ENCODE measurements around the gene LKAAEAR1.

Gene LKAAEAR1

GRCh38 chr20:64071341-64072332, 12.6 kb downstream of the LKAAEAR1 start:
- DNase-seq (ENCODE audit: low read depth): no peak
- no peak for TF ChIP-seq CTCF (IDR thresholded peaks at IDR 0.05; ENCODE audit: insufficient read depth, low read depth, low read length, missing control alignments)

GRCh38 chr20:64070244-64070993, 13.8 kb downstream of the LKAAEAR1 start:
- DNase-seq (ENCODE audit: low read depth): no peak
- no peak overlapping the region for H3K4me3 ChIP-seq (ENCODE audit: low read length)
- no peak for TF ChIP-seq CTCF (IDR thresholded peaks at IDR 0.05; ENCODE audit: insufficient read depth, low read depth, low read length, missing control alignments)

More at GRCh38 chr20:64071341-64072332, 12.6 kb downstream of the LKAAEAR1 start:
- H3K4me3 ChIP-seq (ENCODE audit: low read length): no peak overlapping the region

GRCh38 chr20:64069614-64070243, 14.5 kb downstream of the LKAAEAR1 start:
- peak; percentile 65 for TF ChIP-seq CTCF (IDR thresholded peaks at IDR 0.05; ENCODE audit: insufficient read depth, low read depth, low read length, missing control alignments)
- DNase-seq (ENCODE audit: low read depth): no peak
- H3K4me3 ChIP-seq (ENCODE audit: low read length): no peak overlapping the region

- DNase-seq (ENCODE audit: low read depth): no peak
- TF ChIP-seq CTCF (IDR thresholded peaks at IDR 0.05; ENCODE audit: insufficient read depth, low read depth, low read length, missing control alignments): no peak
- H3K4me3 ChIP-seq (ENCODE audit: low read length): no peak overlapping the region
Observed at GRCh38 chr20:64069209-64069613, 15.0 kb downstream of the LKAAEAR1 start.

GRCh38 chr20:64068386-64069208, 15.6 kb downstream of the LKAAEAR1 start:
- DNase-seq (ENCODE audit: low read depth): no peak
- H3K4me3 ChIP-seq (ENCODE audit: low read length): no peak overlapping the region
- no peak for TF ChIP-seq CTCF (IDR thresholded peaks at IDR 0.05; ENCODE audit: insufficient read depth, low read depth, low read length, missing control alignments)

- no peak for DNase-seq (ENCODE audit: low read depth)
- no peak for TF ChIP-seq CTCF (IDR thresholded peaks at IDR 0.05; ENCODE audit: insufficient read depth, low read depth, low read length, missing control alignments)
- H3K4me3 ChIP-seq (ENCODE audit: low read length): no peak overlapping the region
Observed at GRCh38 chr20:64067733-64068307, 16.4 kb downstream of the LKAAEAR1 start.

All from epithelial cell of esophagus (primary cell).